Small intestine (tissue), 7 donors: ENCODE results near the gene GRID2. TPM values are rescaled to one million over a fixed set of nuclear protein-coding genes. Genes with fewer than 3 reads are reported as not detected.
"Not testable (repeated sequence)": the region's sequence is repeated elsewhere in the genome, so short reads cannot be mapped to it uniquely, and the experiment has no call there.

ENCODE experiments used
- DNase-seq, 2 donors: peaks; one replicate each; pipeline versions ENCODE4 v3.0.0 to v3.0.0-alpha.2; 2013
- FAIRE-seq: peaks from 2 replicates; lab custom pipeline; 2012; peaks lifted over from hg19 to GRCh38; lab: Jason Lieb, UNC
- H3K27ac ChIP-seq, 3 donors: one replicate each; pipeline ENCODE4 v1.5.1; 2013; ENCODE audit warnings: low read length in 2 of 3, mild to moderate bottlenecking in 2 of 3, control low read depth in 1 of 3, inconsistent platforms in 1 of 3, low read depth in 1 of 3, moderate library complexity in 1 of 3
- H3K27me3 ChIP-seq, 3 donors: one replicate each; pipeline ENCODE4 v1.6.1; 2013; ENCODE audit warnings: low read length in 3 of 3, inconsistent platforms in 1 of 3; ENCODE audit not compliant: control insufficient read depth in 3 of 3, insufficient read depth in 3 of 3
- H3K36me3 ChIP-seq, 3 donors: one replicate each; pipeline ENCODE4 v1.6.1; 2013; ENCODE audit warnings: low read length in 3 of 3, inconsistent platforms in 1 of 3, low read depth in 1 of 3, mild to moderate bottlenecking in 1 of 3, moderate library complexity in 1 of 3; ENCODE audit not compliant: control insufficient read depth in 3 of 3, insufficient read depth in 2 of 3
- H3K4me1 ChIP-seq, 3 donors: one replicate each; pipeline ENCODE4 v1.6.1; 2013; ENCODE audit warnings: low read length in 2 of 3, inconsistent platforms in 1 of 3, low read depth in 1 of 3, mild to moderate bottlenecking in 1 of 3, moderate library complexity in 1 of 3; ENCODE audit not compliant: control insufficient read depth in 3 of 3, insufficient read depth in 2 of 3
- H3K4me3 ChIP-seq, 3 donors: one replicate each; pipeline ENCODE4 v1.5.1; 2013; ENCODE audit warnings: low read length in 3 of 3, control low read depth in 1 of 3, inconsistent platforms in 1 of 3, low read depth in 1 of 3, mild to moderate bottlenecking in 1 of 3, moderate library complexity in 1 of 3
- H3K9me3 ChIP-seq, 2 donors: one replicate each; pipeline ENCODE4 v1.6.1; 2013; ENCODE audit warnings: low read depth in 1 of 2, low read length in 1 of 2; ENCODE audit not compliant: control insufficient read depth in 2 of 2, insufficient read depth in 1 of 2
- WGBS, 3 donors: extraction: QIAGEN DNeasy Blood & Tissue Kit; methylation state at CpG; one replicate each; pipeline ENCODE4 v1.1.7; 2013; 5-methylcytosine and 5-hydroxymethylcytosine counted together
- polyA plus RNA-seq, 4 donors: library from polyadenylated mRNA; stranded (reverse) in 3 of 4; unstranded in 1 of 4; fragments of 200-250 nt in 3 of 4; fragments of 120-200 nt in 1 of 4; gene quantifications; one replicate each; pipeline versions ENCODE4 v1.2.1 to v1.2.3, GENCODE V29; 2013
- donor health status: healthy with polysubstance abuse.
- donor health status: control.
- donor health status: control.
- donor health status: Bipolar disorder and iron deficiency.
- donor health status: healthy.

Gene GRID2
- polyA plus RNA-seq, 4 donors = 0.06 to 0.27 (median 0.21) TPM; not detected in 1

- H3K27ac ChIP-seq = no peak overlapping the region
- no peak overlapping the region for H3K4me3 ChIP-seq
- no peak for FAIRE-seq
- H3K4me1 ChIP-seq = no peaks in the 10 kb centered on the region
- no peaks in the 10 kb centered on the region for H3K27me3 ChIP-seq
- WGBS, 3 donors = 88 to 90% (median 88%) methylated on average over 3 of the region's 3 CpGs
- no peaks in the 10 kb centered on the region for H3K9me3 ChIP-seq
- H3K36me3 ChIP-seq = no peaks in the 10 kb centered on the region
- DNase-seq = no peak
Observed at GRCh38 chr4:93261207-93261606, 957.4 kb downstream of the GRID2 start.

GRCh38 chr4:93263166-93263565, 959.4 kb downstream of the GRID2 start:
- FAIRE-seq = no peak
- Histone ChIP-seq H3K4me3 (no peak overlapping the region), H3K4me1 (no peaks in the 10 kb centered on the region), H3K27me3 (no peaks in the 10 kb centered on the region), H3K36me3 (no peaks in the 10 kb centered on the region), H3K27ac (no peak overlapping the region), H3K9me3 (no peaks in the 10 kb centered on the region)
- 62 to 77% (median 68%) methylated on average over 1 of the region's 1 CpG for WGBS, 3 donors
- DNase-seq = no peak

- no peak for DNase-seq
- no peaks in the 10 kb centered on the region for H3K4me1 ChIP-seq
- H3K27me3 ChIP-seq = no peaks in the 10 kb centered on the region
- no peak for FAIRE-seq
- 89 to 96% (median 90%) methylated on average over 3 of the region's 3 CpGs for WGBS, 3 donors
- H3K4me3 ChIP-seq = no peak overlapping the region
- H3K27ac ChIP-seq = no peak overlapping the region
- no peaks in the 10 kb centered on the region for H3K36me3 ChIP-seq
- H3K9me3 ChIP-seq = no peaks in the 10 kb centered on the region
Observed at GRCh38 chr4:93267747-93268146, 964.0 kb downstream of the GRID2 start.

GRCh38 chr4:93285346-93285745, 981.6 kb downstream of the GRID2 start:
- Histone ChIP-seq H3K4me1 (no peaks in the 10 kb centered on the region), H3K27ac (no peak overlapping the region), H3K36me3 (no peaks in the 10 kb centered on the region), H3K4me3 (no peak overlapping the region), H3K9me3 (no peaks in the 10 kb centered on the region), H3K27me3 (no peaks in the 10 kb centered on the region)
- FAIRE-seq = peak; percentile 62
- no peak for DNase-seq

- no peaks in the 10 kb centered on the region for H3K36me3 ChIP-seq
- no peak for DNase-seq
- WGBS, 3 donors = 86 to 96% (median 94%) methylated on average over 2 of the region's 2 CpGs
- H3K4me1 ChIP-seq = no peaks in the 10 kb centered on the region
- FAIRE-seq = no peak
- no peaks in the 10 kb centered on the region for H3K9me3 ChIP-seq
- H3K4me3 ChIP-seq = no peak overlapping the region
- H3K27me3 ChIP-seq = no peaks in the 10 kb centered on the region
- no peak overlapping the region for H3K27ac ChIP-seq
Observed at GRCh38 chr4:93289241-93289640, 985.5 kb downstream of the GRID2 start.

- no peaks in the 10 kb centered on the region for H3K9me3 ChIP-seq
- no peak overlapping the region for H3K27ac ChIP-seq
- H3K4me3 ChIP-seq = no peak overlapping the region
- H3K36me3 ChIP-seq = no peaks in the 10 kb centered on the region
- FAIRE-seq (no peak), DNase-seq (no peak)
- H3K27me3 ChIP-seq = no peaks in the 10 kb centered on the region
- H3K4me1 ChIP-seq = no peaks in the 10 kb centered on the region
- 75 to 89% (median 76%) methylated on average over 2 of the region's 2 CpGs for WGBS, 3 donors
Observed at GRCh38 chr4:93289831-93290230, 986.1 kb downstream of the GRID2 start.

GRCh38 chr4:93299118-93299517, 995.4 kb downstream of the GRID2 start:
- Histone ChIP-seq H3K27me3 (no peaks in the 10 kb centered on the region), H3K9me3 (no peaks in the 10 kb centered on the region), H3K4me1 (no peaks in the 10 kb centered on the region), H3K4me3 (no peak overlapping the region), H3K27ac (no peak overlapping the region), H3K36me3 (no peaks in the 10 kb centered on the region)
- 67 to 84% (median 73%) methylated on average over 5 of the region's 5 CpGs for WGBS, 3 donors
- FAIRE-seq (no peak), DNase-seq (no peak)

GRCh38 chr4:93300780-93301555, 997.2 kb downstream of the GRID2 start:
- H3K9me3 ChIP-seq, H3K27ac ChIP-seq, FAIRE-seq, DNase-seq, H3K27me3 ChIP-seq, H3K4me1 ChIP-seq, H3K4me3 ChIP-seq, H3K36me3 ChIP-seq: not testable (repeated sequence)
- 78 to 92% (median 88%) methylated on average over 6 of the region's 6 CpGs for whole genome bisulfite sequencing, 3 donors

GRCh38 chr4:93302310-93302709, 998.5 kb downstream of the GRID2 start:
- FAIRE-seq (no peak), DNase-seq (no peak)
- no peak overlapping the region for H3K27ac ChIP-seq
- no peaks in the 10 kb centered on the region for H3K4me1 ChIP-seq
- no peaks in the 10 kb centered on the region for H3K9me3 ChIP-seq
- 91 to 97% (median 95%) methylated on average over 4 of the region's 4 CpGs for WGBS, 3 donors
- H3K36me3 ChIP-seq = no peaks in the 10 kb centered on the region
- H3K4me3 ChIP-seq = no peak overlapping the region
- no peaks in the 10 kb centered on the region for H3K27me3 ChIP-seq
